Measurements from ENCODE around the gene SHISA4.
A peak's percentile ranks its signal among the peaks of the same experiment; 100 is the strongest.

Gene SHISA4

GRCh38 chr1:201933840-201934430 is 45.2 kb downstream of the SHISA4 start:
- Histone ChIP-seq H3K27ac (ENCODE audit: extremely low read depth, low read depth, low read length) (no peak overlapping the region), H3K4me3 (ENCODE audit: low read depth, low read length) (no peak overlapping the region), H3K4me1 (ENCODE audit: control insufficient read depth, insufficient read depth, low read length) (no peaks in the 10 kb centered on the region), H3K36me3 (ENCODE audit: control insufficient read depth in 2 of 2, insufficient read depth in 1 of 2, low read length in 2 of 2) (no peaks in the 10 kb centered on the region), H3K9me3 (ENCODE audit: control insufficient read depth, insufficient read depth, low read depth, low read length) (no peaks in the 10 kb centered on the region)
- CTCF ChIA-PET: interaction anchor here (0.6 to 1.2 kb wide), 5 partner anchors 11 to 314 kb away, joined by 3 to 11 read pairs (median 3); partner anchors contain the start of gene LMOD1
- POLR2A ChIA-PET: no interaction called here
- TF ChIP-seq SCRT2 (tag by site-specific recombination; IDR thresholded peaks at IDR 0.05) (no peak), ZBTB26 (tag by site-specific recombination; optimal IDR thresholded peaks at IDR 0.05) (no peak), GLIS2 (tag by site-specific recombination; IDR thresholded peaks at IDR 0.05) (no peak), ZNF626 (tag by site-specific recombination; IDR thresholded peaks at IDR 0.05) (no peak), ZNF394 (tag by site-specific recombination; IDR thresholded peaks at IDR 0.05; ENCODE audit: borderline replicate concordance) (no peak), SCRT1 (tag by site-specific recombination; IDR thresholded peaks at IDR 0.05; ENCODE audit: borderline replicate concordance) (no peak), ZBTB11 (tag by site-specific recombination; conservative IDR thresholded peaks at IDR 0.05; ENCODE audit: low read depth) (no peak), SALL2 (tag by site-specific recombination; IDR thresholded peaks at IDR 0.05; ENCODE audit: borderline replicate concordance) (no peak), ZNF398 (tag by site-specific recombination; IDR thresholded peaks at IDR 0.05) (no peak), ZNF19 (tag by site-specific recombination; IDR thresholded peaks at IDR 0.05; ENCODE audit: low read depth) (no peak), ZNF311 (tag by site-specific recombination; IDR thresholded peaks at IDR 0.05; ENCODE audit: borderline replicate concordance) (no peak), ZNF747 (tag by site-specific recombination; IDR thresholded peaks at IDR 0.05) (no peak), YY1 (tag by site-specific recombination; IDR thresholded peaks at IDR 0.05) (no peak)

GRCh38 chr1:201937624-201938213 is 49.0 kb downstream of the SHISA4 start:
- H3K9me3 ChIP-seq (ENCODE audit: control insufficient read depth, insufficient read depth, low read depth, low read length): no peaks in the 10 kb centered on the region
- ChIA-PET CTCF (interaction anchor here (0.6 to 1.8 kb wide), 5 partner anchors 42 to 637 kb away, joined by 3 to 11 read pairs (median 4); no protein-coding TSS in a partner anchor), POLR2A (interaction anchor here (0.7 kb wide), 1 partner anchor 35 kb away, joined by 6 read pairs; no protein-coding TSS in a partner anchor)
- no peaks in the 10 kb centered on the region for H3K4me1 ChIP-seq (ENCODE audit: control insufficient read depth, insufficient read depth, low read length)
- TF ChIP-seq WT1 (tag by site-specific recombination; IDR thresholded peaks at IDR 0.05) (peak; percentile 79), ZNF174 (tag by site-specific recombination; IDR thresholded peaks at IDR 0.05) (no peak), ZIC2 (tag by site-specific recombination; IDR thresholded peaks at IDR 0.05) (no peak), ZNF362 (tag by site-specific recombination; IDR thresholded peaks at IDR 0.05) (peak; percentile 31; the same call in 1 of the 2 replicates), ZNF529 (tag by site-specific recombination; IDR thresholded peaks at IDR 0.05; ENCODE audit: insufficient replicate concordance) (no peak), ZNF157 (tag by site-specific recombination; IDR thresholded peaks at IDR 0.05) (no peak), ZNF654 (tag by site-specific recombination; IDR thresholded peaks at IDR 0.05; ENCODE audit: low read depth) (no peak)
- H3K4me3 ChIP-seq (ENCODE audit: low read depth, low read length): no peak overlapping the region
- no peak overlapping the region for H3K27ac ChIP-seq (ENCODE audit: extremely low read depth, low read depth, low read length)
- no peaks in the 10 kb centered on the region for H3K36me3 ChIP-seq (ENCODE audit: control insufficient read depth in 2 of 2, insufficient read depth in 1 of 2, low read length in 2 of 2)

Data from HEK293 (cell line).